Activated T-helper 1 cell treated with anti-CD3 and anti-CD28 coated beads, Interleukin-12 subunit alpha, Interleukin-12 subunit beta, Interleukin-2, Interleukin-4 antibody, amounts not matched to agents 30 ng/mL and 10 ng/mL and 1 ng/mL, durations not matched to agents 14 hours and 24 hours and 36 hours (primary cell): ENCODE results near the gene FGGY. TPM values are rescaled to one million over a fixed set of nuclear protein-coding genes. Genes with fewer than 3 reads are reported as not detected.
"Not testable (repeated sequence)": the region's sequence is repeated elsewhere in the genome, so short reads cannot be mapped to it uniquely, and the experiment has no call there.

ENCODE experiments used
- DNase-seq: peaks from one replicate; pipeline ENCODE4 v3.0.0; 2021; ENCODE audit warnings: low spot score
- H3K27ac Mint-ChIP-seq: one replicate; pipeline ENCODE4 v1.8.0; 2021; ENCODE audit warnings: mild to moderate bottlenecking, mixed read lengths
- H3K27me3 Mint-ChIP-seq: one replicate; pipeline ENCODE4 v1.8.0; 2022; ENCODE audit warnings: mild to moderate bottlenecking, moderate library complexity, mixed read lengths; ENCODE audit not compliant: insufficient read depth
- H3K36me3 Mint-ChIP-seq: one replicate; pipeline ENCODE4 v1.8.0; 2021; ENCODE audit warnings: low read depth, mixed read lengths
- H3K4me1 Mint-ChIP-seq: one replicate; pipeline ENCODE4 v1.8.0; 2021; ENCODE audit warnings: low read depth, mixed read lengths
- H3K4me3 Mint-ChIP-seq: one replicate; pipeline ENCODE4 v1.8.0; 2021; ENCODE audit warnings: mild to moderate bottlenecking, moderate library complexity, mixed read lengths
- H3K9me3 Mint-ChIP-seq: one replicate; pipeline ENCODE4 v1.8.0; 2021; ENCODE audit warnings: mixed read lengths
- intact Hi-C: fragments of 100-400 bp; cut with micrococcal nuclease; formaldehyde crosslinking; loops from one replicate; pipeline ENCODE4 v1.15.1; 2024
- total RNA-seq: library from RNA; stranded (reverse); gene quantifications from 2 replicates; pipeline ENCODE4 v1.2.3, GENCODE V29; 2022

The FGGY gene
- total RNA-seq, 1 donor from 2014 or later = 7.1 TPM

GRCh38 chr1:59523745-59524450, 227.0 kb downstream of the FGGY start:
- Mint-ChIP-seq H3K36me3 (no peaks in the 10 kb centered on the region), H3K4me1 (no peaks in the 10 kb centered on the region), H3K9me3 (no peaks in the 10 kb centered on the region), H3K27ac (no peak overlapping the region), H3K27me3 (no peaks in the 10 kb centered on the region), H3K4me3 (no peak overlapping the region)
- intact Hi-C loops = no loop called here
- no peak for DNase-seq

GRCh38 chr1:59526240-59526639, 229.3 kb downstream of the FGGY start:
- H3K4me3 Mint-ChIP-seq = no peak overlapping the region
- intact Hi-C loops = no loop called here
- no peak overlapping the region for H3K27ac Mint-ChIP-seq
- H3K9me3 Mint-ChIP-seq = no peaks in the 10 kb centered on the region
- H3K27me3 Mint-ChIP-seq = no peaks in the 10 kb centered on the region
- no peaks in the 10 kb centered on the region for H3K4me1 Mint-ChIP-seq
- H3K36me3 Mint-ChIP-seq = no peaks in the 10 kb centered on the region
- DNase-seq = no peak

- no peak overlapping the region for H3K4me3 Mint-ChIP-seq
- H3K4me1 Mint-ChIP-seq = no peaks in the 10 kb centered on the region
- no peaks in the 10 kb centered on the region for H3K9me3 Mint-ChIP-seq
- H3K27me3 Mint-ChIP-seq = peaks cover 4% of the 10 kb centered on the region
- H3K27ac Mint-ChIP-seq = no peak overlapping the region
- intact Hi-C loops = no loop called here
- H3K36me3 Mint-ChIP-seq = no peaks in the 10 kb centered on the region
- no peak for DNase-seq
Observed at GRCh38 chr1:59528471-59528870, 231.6 kb downstream of the FGGY start.

GRCh38 chr1:59528900-59529299, 232.0 kb downstream of the FGGY start:
- Mint-ChIP-seq H3K27ac (no peak overlapping the region), H3K36me3 (no peaks in the 10 kb centered on the region), H3K9me3 (peaks cover under 1% of the 10 kb centered on the region)

GRCh38 chr1:59530119-59530518, 233.2 kb downstream of the FGGY start:
- Mint-ChIP-seq H3K27me3 (peaks cover 4% of the 10 kb centered on the region), H3K36me3 (peaks cover 1% of the 10 kb centered on the region), H3K4me1 (no peaks in the 10 kb centered on the region), H3K9me3 (peaks cover 4% of the 10 kb centered on the region), H3K27ac (no peak overlapping the region), H3K4me3 (no peak overlapping the region)
- DNase-seq = no peak
- intact Hi-C loops = no loop called here

More at GRCh38 chr1:59528900-59529299, 232.0 kb downstream of the FGGY start:
- H3K4me3 Mint-ChIP-seq = no peak overlapping the region
- intact Hi-C loops = no loop called here
- DNase-seq = no peak
- no peaks in the 10 kb centered on the region for H3K4me1 Mint-ChIP-seq
- peaks cover 4% of the 10 kb centered on the region for H3K27me3 Mint-ChIP-seq

GRCh38 chr1:59532102-59532501, 235.2 kb downstream of the FGGY start:
- no peaks in the 10 kb centered on the region for H3K4me1 Mint-ChIP-seq
- no peak overlapping the region for H3K4me3 Mint-ChIP-seq
- DNase-seq = no peak
- H3K36me3 Mint-ChIP-seq = peaks cover 1% of the 10 kb centered on the region
- peaks cover 4% of the 10 kb centered on the region for H3K27me3 Mint-ChIP-seq
- peaks cover 4% of the 10 kb centered on the region for H3K9me3 Mint-ChIP-seq
- intact Hi-C loops = no loop called here
- H3K27ac Mint-ChIP-seq = no peak overlapping the region

GRCh38 chr1:59538476-59538875, 241.6 kb downstream of the FGGY start:
- H3K4me3 Mint-ChIP-seq, DNase-seq, H3K27ac Mint-ChIP-seq, intact Hi-C loops, H3K27me3 Mint-ChIP-seq, H3K36me3 Mint-ChIP-seq, H3K4me1 Mint-ChIP-seq, H3K9me3 Mint-ChIP-seq: not testable (repeated sequence)

GRCh38 chr1:59539961-59540681, 243.2 kb downstream of the FGGY start:
- peaks cover 10% of the 10 kb centered on the region for H3K4me1 Mint-ChIP-seq
- H3K9me3 Mint-ChIP-seq = peaks cover 3% of the 10 kb centered on the region
- DNase-seq = no peak
- intact Hi-C loops = no loop called here
- no peaks in the 10 kb centered on the region for H3K36me3 Mint-ChIP-seq
- no peak overlapping the region for H3K4me3 Mint-ChIP-seq
- H3K27me3 Mint-ChIP-seq = no peaks in the 10 kb centered on the region
- no peak overlapping the region for H3K27ac Mint-ChIP-seq

- Mint-ChIP-seq H3K27ac (no peak overlapping the region), H3K4me1 (peaks cover 11% of the 10 kb centered on the region), H3K4me3 (no peak overlapping the region), H3K36me3 (no peaks in the 10 kb centered on the region), H3K9me3 (peaks cover 3% of the 10 kb centered on the region), H3K27me3 (no peaks in the 10 kb centered on the region)
- intact Hi-C loops = no loop called here
- DNase-seq = no peak
Observed at GRCh38 chr1:59541161-59541560, 244.3 kb downstream of the FGGY start.

- no peak overlapping the region for H3K27ac Mint-ChIP-seq
- H3K27me3 Mint-ChIP-seq = no peaks in the 10 kb centered on the region
- intact Hi-C loops = no loop called here
- H3K4me3 Mint-ChIP-seq = no peak overlapping the region
- peaks cover 11% of the 10 kb centered on the region for H3K4me1 Mint-ChIP-seq
- H3K36me3 Mint-ChIP-seq = no peaks in the 10 kb centered on the region
- H3K9me3 Mint-ChIP-seq = peaks cover 3% of the 10 kb centered on the region
- no peak for DNase-seq
Observed at GRCh38 chr1:59541891-59542290, 245.0 kb downstream of the FGGY start.

GRCh38 chr1:59543211-59543668, 246.3 kb downstream of the FGGY start:
- Mint-ChIP-seq H3K27me3 (no peaks in the 10 kb centered on the region), H3K4me1 (peaks cover 11% of the 10 kb centered on the region), H3K36me3 (no peaks in the 10 kb centered on the region), H3K27ac (no peak overlapping the region), H3K4me3 (no peak overlapping the region), H3K9me3 (peaks cover 3% of the 10 kb centered on the region)
- no peak for DNase-seq
- intact Hi-C loops = no loop called here

- Mint-ChIP-seq H3K27me3 (no peaks in the 10 kb centered on the region), H3K4me1 (peaks cover 11% of the 10 kb centered on the region), H3K9me3 (peaks cover 4% of the 10 kb centered on the region), H3K36me3 (no peaks in the 10 kb centered on the region), H3K27ac (no peak overlapping the region), H3K4me3 (no peak overlapping the region)
- intact Hi-C loops = no loop called here
- no peak for DNase-seq
Observed at GRCh38 chr1:59544615-59545293, 247.9 kb downstream of the FGGY start.

GRCh38 chr1:59545830-59546229, 248.9 kb downstream of the FGGY start:
- H3K36me3 Mint-ChIP-seq = no peaks in the 10 kb centered on the region
- peaks cover 11% of the 10 kb centered on the region for H3K4me1 Mint-ChIP-seq
- H3K9me3 Mint-ChIP-seq = peaks cover 4% of the 10 kb centered on the region
- no peaks in the 10 kb centered on the region for H3K27me3 Mint-ChIP-seq
- no peak overlapping the region for H3K4me3 Mint-ChIP-seq
- DNase-seq = no peak
- no peak overlapping the region for H3K27ac Mint-ChIP-seq
- intact Hi-C loops = no loop called here
